Omental fat pad (tissue), 4 donors: ENCODE results near the gene SYT5. TPM values are rescaled to one million over a fixed set of nuclear protein-coding genes. Genes with fewer than 3 reads are reported as not detected.
A peak's percentile ranks its signal among the peaks of the same experiment; 100 is the strongest.
"Not testable (repeated sequence)": the region's sequence is repeated elsewhere in the genome, so short reads cannot be mapped to it uniquely, and the experiment has no call there.

Source experiments
- ATAC-seq: fragments of 150-250 bp; one replicate; pipeline ENCODE4 v1.9.1; 2016; ENCODE audit warnings: mild to moderate bottlenecking, moderate library complexity; ENCODE audit not compliant: low FRiP score
- DNase-seq: peaks from one replicate; pipeline ENCODE4 v3.0.0-alpha.2; 2019; ENCODE audit warnings: low spot score
- total RNA-seq, 4 donors: library from RNA; depleted of rRNA; stranded (reverse); fragments of >200 nt; gene quantifications; one replicate each; pipeline ENCODE4 v1.1.0, GENCODE V29; 2016
- TF ChIP-seq, protein P1 (sequence below), 3 donors: fragments of 450-650 bp; IDR thresholded peaks; one replicate each; pipeline ENCODE4 v1.5.1; 2016 to 2017; ENCODE audit warnings: antibody characterized with exemption in 3 of 3, mild to moderate bottlenecking in 3 of 3, moderate library complexity in 2 of 3

SYT5 gene
- total RNA-seq, 4 donors from 2014 or later: 0.28 TPM; not detected in 3

DNA sequence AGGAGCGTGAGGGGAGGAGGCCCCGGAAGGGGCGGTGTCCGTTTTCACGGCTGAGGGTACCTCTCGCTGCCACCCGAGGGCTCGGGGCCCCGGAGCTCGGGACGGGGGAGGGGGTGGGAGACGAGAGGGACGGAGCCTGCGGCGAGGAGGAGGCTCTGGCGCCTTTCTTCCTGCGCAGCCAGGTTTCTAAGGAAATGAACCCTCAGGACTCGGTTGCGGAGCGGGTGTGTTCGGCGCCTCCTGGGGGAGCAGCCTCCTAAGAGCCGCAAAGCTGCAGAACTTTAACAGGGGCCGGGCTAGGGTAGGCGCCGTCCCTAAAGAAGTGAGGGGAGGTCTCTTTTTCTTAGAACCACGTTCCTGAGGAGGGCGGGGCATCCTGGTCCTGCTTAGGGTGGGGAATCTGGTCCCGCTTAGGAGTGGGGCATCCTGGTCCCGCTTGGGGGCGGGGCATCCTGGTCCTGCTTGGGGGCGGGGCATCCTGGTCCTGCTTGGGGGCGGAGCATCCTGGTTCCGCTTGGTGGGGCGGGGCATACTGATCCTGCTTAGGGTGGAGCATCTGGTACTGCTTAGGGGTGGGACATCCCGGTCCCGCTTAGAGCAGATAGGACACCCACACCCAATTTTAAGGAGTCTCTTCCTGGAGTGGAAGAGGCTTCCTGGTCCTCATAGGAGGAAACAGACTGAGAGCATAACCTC is 6.2 kb downstream of the SYT5 start:
- ATAC-seq (peak; percentile 53), DNase-seq (no peak)
- TF ChIP-seq, protein P1, sequence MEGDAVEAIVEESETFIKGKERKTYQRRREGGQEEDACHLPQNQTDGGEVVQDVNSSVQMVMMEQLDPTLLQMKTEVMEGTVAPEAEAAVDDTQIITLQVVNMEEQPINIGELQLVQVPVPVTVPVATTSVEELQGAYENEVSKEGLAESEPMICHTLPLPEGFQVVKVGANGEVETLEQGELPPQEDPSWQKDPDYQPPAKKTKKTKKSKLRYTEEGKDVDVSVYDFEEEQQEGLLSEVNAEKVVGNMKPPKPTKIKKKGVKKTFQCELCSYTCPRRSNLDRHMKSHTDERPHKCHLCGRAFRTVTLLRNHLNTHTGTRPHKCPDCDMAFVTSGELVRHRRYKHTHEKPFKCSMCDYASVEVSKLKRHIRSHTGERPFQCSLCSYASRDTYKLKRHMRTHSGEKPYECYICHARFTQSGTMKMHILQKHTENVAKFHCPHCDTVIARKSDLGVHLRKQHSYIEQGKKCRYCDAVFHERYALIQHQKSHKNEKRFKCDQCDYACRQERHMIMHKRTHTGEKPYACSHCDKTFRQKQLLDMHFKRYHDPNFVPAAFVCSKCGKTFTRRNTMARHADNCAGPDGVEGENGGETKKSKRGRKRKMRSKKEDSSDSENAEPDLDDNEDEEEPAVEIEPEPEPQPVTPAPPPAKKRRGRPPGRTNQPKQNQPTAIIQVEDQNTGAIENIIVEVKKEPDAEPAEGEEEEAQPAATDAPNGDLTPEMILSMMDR (IDR thresholded peaks at IDR 0.05): no peak

DNA sequence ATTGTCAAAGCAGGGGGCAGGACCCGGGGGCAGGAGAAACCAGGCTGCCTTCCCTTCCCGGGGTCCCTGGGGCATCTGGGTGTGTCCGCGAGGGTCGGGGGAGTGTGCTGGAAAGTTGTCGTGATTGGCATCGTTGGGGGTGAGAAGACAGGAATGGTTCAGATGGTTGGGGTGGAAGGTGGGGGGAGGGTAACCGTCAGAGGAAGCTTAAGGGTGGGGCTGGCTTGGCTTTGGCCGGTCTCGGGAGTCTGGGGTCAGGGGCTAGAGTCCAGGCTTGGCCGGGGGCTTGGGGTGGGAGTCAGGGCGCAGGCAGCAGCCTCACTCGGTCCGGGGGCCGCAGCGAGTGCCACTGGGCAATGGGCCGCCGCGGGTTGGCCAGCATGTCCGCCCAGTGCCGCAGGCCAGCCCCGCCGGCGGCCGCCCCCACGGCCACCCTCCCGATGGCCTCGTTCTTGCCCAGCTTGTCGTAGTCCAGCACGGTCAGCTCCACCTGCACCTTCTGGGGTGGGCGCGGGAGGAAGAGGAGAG is 6.8 kb downstream of the SYT5 start:
- no peak for DNase-seq
- TF ChIP-seq, protein P1 (IDR thresholded peaks at IDR 0.05): no peak
- no peak for ATAC-seq

GRCh38 chr19:55172741-55173140 is 7.3 kb downstream of the SYT5 start:
- DNase-seq: no peak
- TF ChIP-seq, protein P1 (IDR thresholded peaks at IDR 0.05): no peak
- ATAC-seq: no peak

DNA sequence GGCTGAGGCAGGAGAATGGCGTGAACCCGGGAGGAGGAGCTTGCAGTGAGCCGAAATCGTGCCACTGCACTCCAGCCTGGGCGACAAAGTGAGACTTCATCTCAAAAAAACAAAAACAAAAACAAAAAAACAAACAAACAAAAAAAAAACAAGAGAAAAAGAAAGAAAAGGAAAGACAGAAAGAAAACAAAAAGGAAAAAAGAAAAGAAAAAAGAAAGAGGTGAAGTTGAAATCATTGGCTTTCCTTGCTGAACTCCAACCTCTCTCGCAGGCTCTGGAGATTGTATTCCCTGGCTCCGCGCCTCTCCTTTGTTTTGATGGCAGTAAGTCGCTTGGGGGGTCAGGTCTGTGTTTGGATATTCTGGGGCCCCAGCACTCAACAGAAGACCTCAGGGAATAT is 7.8 kb downstream of the SYT5 start:
- ATAC-seq, DNase-seq: not testable (repeated sequence)

DNA sequence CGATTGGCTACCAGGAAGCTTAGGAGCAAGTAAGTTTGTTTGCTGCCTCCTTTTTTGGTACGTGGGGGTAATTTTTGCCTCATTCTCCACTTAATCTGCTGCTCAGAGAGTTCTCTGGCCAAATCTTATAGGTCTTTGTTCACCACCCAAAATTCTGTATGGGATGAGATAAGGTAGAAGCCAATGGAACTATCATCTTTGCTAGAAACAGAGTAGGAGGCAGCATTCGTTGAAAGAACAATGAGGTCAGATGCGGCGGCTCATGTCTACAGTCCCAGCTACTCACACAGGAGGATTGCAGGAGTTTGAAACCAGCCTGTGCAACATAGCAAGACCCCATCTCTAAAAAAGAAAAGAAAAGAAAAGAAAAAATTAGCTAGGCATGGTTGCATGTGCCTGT is 8.6 kb downstream of the SYT5 start:
- DNase-seq (no peak), ATAC-seq (no peak)
- TF ChIP-seq, protein P1 (IDR thresholded peaks at IDR 0.05): no peak

- TF ChIP-seq, protein P1 (IDR thresholded peaks at IDR 0.05): no peak
- no peak for ATAC-seq
- no peak for DNase-seq
These were observed 11.0 kb downstream of the SYT5 start for GRCh38 chr19:55169136-55169535.

GRCh38 chr19:55166530-55167268 is 13.4 kb downstream of the SYT5 start, which contains the start of gene DNAAF3:
TSS of gene DNAAF3 (minus strand) at chr19:55166613. CDS start at chr19:55166413, 200 bp downstream.
- ATAC-seq (peak; percentile 98), DNase-seq (peak; percentile 81)
- TF ChIP-seq, protein P1 (IDR thresholded peaks at IDR 0.05): no peak
